GM21390 (cell line): Measurements from ENCODE around the gene ZNF622.
"Not testable (repeated sequence)": the region's sequence is repeated elsewhere in the genome, so short reads cannot be mapped to it uniquely, and the experiment has no call there.

Experiments used
- ATAC-seq: cut with Tn5 transposase; IDR thresholded peaks from one replicate; pipeline ENCODE4 v1.9.1; 2021; ENCODE audit not compliant: unreplicated experiment

Gene ZNF622

DNA sequence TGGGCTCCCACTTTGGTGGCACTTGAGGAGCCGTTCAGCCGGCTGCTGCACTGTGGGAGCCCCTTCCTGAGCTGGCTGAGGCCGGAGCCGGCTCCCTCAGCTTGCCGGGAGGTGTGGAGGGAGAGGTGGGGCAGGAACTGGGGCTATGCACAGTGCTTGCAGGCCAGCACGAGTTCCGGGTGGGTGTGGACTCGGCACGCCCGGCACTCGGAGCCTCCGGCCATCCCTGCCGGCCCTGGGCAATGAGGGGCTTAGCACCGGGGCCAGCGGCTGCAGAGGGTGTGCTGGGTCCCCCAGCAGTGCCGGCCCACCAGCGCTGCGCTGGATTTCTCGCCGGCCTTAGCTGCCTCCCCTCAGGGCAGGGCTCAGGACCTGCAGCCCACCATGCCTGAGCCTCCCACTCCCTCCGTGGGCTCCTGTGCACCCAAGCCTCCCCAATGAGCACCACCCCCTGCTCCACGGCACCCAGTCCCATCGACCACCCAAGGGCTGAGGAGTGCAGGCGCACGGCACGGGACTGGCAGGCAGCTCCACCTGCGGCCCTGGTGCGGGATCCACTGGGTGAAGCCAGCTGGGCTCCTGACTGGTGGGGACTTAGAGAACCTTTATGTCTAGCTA is 29.4 kb downstream of the ZNF622 start:
- ATAC-seq: not testable (repeated sequence)

DNA sequence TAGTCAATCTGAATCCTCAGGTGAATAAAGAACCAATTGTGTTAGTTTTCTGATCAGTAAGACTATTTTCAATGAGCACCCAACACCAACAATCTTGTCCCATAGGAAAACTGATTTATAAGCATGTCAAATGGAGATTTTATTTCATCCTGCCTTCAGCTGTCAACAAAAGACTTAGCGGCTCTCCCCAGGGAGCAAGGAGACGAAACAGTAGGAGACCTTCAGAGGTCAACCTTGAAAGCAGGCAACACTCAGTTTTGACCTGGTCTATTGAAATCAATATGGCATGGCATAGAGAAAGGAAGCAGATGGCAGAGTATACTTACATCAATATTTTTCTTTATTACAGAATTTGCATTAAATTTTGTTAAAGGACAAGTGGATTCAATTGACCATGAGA is 34.1 kb downstream of the ZNF622 start:
- ATAC-seq: no peak

DNA sequence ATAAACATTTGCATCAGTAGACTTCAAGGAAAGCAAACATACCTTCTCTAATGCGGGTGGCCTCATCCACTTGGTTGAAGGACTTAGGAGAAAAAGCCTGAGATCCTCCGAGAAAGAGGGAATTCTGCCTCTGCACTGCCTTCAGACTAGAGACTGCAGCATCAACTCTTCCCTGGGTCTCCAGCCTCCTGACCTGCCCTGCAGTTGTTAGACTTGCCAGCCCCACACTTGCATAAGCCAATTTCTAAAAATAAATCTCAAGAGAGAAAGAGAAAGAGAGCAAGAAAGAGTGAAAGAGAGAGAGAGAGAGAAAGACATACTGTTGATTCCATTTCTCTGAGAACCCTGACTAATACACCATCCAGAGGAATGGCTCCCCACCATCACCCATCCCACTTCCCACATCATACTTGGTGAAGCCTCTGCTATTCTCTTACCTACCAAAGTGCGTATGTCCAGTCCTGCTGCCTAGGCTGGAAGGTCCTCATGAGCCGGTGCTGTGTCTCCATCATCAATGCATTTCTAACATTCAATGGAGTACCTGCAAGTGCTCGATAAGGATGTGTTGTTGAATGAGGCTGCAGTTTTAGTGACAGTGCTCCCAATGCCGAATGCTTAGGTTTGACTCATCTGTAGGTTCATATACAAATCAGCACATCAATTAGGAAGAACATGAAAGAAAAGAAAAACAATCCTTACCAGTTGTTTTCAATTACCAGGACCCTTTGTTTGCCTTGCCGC is 35.1 kb downstream of the ZNF622 start:
- ATAC-seq: no peak

DNA sequence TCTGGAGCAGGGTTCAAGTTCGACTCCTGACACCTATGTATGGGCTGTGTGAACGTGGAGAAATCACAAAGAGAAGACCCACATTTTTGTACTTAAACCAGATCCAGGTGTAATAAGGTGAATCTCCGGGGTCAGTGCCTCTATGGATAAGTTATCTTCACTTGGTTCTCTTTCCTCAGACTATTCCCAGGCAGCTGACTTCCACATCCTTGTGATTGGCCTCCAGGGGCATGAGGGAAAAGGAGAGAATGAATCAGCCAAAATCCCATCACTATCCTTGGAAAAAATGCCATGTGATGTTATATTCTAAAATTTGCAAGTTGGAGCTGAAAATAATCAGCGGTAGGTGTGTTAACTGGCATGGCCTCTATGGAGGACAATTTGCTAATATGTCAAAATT is 37.2 kb downstream of the ZNF622 start:
- no peak for ATAC-seq

DNA sequence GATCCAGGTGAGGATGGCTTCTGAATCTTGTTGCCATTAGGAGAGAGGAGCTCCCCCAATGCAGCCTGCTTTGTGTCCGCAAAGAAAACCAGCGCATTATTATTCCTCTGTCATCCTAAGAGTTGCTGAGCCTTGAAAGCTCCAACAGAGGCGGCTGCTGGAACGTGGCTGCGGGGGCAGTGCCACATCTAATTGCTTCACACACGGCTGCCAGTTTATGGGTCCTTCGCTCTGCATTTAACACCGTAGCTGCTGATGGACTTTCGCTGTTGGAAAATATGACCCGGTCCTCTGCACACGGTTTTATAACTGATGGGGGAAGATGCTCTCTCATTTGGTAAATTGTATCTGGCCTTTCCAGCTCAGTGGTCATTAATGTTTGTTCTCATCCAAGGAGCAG is 38.0 kb downstream of the ZNF622 start:
- ATAC-seq: no peak

DNA sequence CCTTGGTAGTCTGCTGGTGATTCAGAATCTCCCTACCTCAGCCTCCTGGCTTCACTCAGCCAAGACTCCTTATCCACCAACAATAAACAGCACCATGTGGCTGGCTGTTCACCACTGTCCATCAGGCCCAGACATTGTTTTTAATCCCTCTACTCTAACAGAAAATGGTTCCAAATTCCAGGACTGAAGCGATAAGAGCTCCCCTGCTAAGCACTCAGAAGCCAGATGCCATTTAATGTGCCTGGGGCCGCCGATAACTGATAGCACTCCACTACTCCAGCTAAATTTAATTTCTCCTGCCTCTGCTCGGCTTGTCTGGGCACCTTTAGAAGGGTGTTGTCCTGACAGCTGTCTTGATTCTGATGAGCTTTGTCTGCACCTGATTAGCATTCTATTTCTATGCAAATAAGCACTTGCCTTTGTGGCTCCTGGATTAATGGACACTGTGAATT is 47.1 kb downstream of the ZNF622 start:
- ATAC-seq: no peak

DNA sequence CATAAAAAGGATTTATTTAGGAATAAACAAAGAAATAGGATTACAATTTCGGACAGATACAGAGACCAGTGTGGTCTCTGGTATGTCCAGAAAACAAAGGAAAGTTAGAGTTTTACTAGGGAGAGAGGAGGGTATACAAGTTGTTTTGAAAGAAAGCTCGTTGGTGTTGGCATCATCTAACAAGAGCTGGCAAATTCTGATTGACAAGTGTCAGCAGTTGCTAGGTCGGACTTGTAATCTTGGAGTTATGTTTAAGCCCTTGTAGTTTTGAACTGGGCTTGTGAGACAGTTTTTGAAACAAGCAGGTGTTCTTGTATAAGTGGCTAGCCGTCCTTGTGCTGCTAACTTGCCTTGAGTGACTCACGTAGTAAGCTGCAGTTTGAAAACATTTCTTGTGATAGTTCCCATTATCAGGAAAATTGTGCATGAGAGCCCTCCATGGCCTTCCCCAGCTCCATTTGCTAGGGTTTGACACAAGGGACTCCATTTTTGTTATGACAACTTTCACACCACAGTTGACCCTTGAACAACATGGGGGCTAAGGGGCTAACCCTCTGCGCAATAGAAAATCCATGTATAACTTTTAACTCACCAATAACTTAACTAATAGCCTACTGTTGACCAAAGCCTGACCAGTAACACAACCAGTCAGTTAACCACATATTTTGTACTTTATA is 48.1 kb downstream of the ZNF622 start:
- no peak for ATAC-seq

DNA sequence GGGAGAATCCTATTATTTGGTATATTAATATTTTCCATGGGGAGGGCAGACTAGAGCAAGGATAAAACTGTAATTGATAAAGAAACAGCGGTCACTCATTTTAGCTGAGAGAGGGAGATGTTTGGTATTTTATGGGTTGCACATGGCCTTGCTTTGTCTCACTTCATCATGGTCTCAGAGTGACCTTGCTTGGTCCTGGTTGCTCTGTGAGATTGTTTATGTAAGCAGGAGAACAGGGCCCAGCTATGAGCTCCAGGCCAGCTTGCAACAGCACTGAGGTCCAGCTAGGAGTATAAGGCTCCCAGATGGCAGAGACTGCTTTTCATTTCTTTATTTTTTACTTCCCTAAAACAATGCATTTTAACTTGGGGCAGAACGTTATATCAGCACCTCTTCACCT is 50.7 kb downstream of the ZNF622 start:
- ATAC-seq: no peak

DNA sequence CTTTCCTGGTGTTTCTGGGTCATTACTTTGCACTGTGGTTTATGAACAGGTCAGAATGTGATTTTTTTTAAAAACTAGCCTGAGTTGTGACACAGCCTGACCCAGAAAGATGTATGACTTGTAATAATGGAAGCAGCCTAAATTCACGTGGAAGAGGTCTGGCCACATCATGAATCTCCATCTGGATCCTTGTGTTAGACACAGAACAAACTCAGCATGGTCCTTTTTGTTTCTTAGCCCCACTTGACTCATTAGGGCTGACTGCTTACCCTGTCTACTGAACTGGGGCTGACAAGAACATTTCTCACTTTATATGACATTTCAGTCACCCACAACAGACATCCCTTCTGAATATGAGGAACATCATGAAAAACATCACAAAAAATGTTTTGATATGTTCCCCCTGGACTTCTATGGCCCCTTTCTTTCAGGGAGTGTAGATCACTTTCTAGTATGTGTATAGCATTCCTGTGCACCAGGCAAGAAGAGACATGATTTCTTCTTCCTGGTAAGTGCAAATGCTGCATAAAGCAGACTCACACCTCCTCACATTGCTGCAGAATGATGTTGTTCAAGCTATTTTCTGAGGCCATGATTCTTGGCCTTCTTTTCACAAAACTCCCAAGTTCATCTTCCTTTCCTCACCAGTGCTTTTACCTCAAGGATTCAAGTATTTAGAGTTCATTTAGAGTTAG is 52.3 kb downstream of the ZNF622 start:
- no peak for ATAC-seq

DNA sequence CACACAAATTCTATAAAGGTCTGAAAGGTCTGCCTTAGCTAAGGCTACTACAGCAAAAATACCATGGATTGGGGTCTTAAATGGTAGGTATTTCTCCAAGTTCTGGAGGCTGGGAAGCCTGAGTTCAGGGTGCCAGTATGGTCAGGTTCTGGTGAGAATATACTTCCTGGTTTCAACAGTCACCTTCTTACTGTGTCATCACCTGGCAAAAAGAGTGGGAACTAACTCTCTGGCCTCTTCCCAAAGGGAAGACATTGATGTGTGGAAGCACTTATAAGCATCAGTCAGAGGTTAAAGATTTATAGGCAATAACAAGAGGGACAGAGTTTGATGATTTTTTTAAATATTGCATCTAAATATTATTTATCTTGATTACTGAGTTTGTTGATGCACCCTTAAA is 53.0 kb downstream of the ZNF622 start:
- no peak for ATAC-seq

DNA sequence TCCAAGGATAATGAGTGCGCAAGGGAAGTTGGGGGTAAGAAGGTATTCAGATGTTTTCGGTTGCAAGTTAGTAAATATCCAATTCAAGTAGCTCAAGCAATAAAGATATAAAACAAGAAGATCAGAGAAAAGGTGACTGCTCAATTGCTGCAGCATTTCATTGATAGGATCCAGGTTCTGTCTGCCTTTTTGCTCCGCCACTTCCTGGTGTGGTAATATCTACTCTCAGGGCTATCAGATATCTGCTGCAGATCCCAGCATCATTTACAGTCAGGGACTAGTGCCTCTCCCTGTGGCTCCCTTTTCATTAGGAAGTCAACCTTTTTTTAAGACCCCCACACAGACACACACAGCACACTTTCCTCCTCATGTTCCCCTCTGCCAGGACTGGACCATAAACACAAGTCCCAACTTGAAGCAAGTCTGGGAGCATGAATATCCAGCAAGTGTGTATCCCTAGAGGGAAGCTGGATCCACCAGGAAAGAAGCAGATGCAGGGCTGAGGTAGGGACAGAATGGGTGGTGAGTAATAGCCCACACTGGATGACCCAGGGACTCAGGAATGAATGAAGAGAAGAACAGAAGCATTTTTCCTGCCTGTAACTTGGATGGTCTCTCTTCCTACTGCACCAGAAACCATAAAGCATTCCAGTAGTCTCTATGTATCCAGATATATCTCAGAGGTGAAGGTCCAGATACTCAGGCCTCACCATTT is 53.7 kb downstream of the ZNF622 start:
- ATAC-seq: no peak

DNA sequence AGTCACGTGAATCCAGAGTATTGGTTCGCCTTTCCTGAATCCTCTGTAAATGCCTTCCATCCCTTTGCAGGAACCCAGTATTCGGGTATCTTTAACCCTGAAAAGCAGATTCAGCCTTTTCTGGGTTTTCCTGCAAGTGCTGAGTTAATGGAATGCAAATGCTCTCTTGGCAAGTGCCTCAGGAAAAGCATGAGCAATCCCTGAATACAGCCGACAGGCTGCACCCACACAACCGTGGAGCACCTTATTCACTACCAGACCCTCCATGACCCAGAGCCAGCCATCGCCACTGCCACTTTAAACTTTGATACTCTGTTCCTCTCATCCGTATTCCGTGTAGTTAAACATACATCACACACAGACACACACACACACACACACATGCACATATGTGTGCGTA is 54.4 kb downstream of the ZNF622 start:
- no peak for ATAC-seq

DNA sequence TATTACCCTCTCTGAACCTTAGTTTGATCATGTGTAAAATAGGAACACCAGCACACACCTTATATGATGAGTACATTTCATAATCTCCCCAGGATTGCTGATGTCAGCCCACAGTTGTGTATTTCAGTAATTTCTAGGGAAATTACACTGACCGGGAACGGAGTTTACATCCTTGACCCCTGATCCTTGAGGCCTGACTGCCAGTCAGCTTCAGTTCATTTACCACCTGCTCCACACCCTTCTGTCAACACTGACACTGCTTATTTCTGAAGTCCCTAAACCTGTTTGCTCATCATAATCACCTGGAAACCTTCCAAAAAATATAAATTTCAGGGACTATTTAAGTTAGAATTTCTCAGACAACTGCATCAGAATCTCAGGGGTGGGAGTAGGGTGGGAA is 55.3 kb downstream of the ZNF622 start:
- no peak for ATAC-seq

DNA sequence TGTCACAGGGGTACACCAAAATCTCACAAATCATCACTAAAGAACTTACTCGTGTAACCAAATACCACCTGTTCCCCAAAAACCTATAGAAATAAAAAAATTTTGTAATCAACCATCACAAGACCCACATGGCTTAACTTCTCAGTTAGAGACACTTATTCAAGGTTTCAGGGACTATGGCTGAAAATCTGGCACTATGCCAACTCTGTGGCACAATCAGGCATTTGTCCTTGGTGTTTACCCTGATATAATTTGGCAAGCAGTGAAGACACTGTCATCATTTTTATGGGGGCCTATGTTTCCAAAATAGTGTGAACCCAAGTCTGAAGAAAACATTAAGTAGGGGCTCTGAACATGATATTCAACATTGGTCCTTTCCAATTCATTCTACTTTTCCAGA is 59.0 kb downstream of the ZNF622 start:
- no peak for ATAC-seq

DNA sequence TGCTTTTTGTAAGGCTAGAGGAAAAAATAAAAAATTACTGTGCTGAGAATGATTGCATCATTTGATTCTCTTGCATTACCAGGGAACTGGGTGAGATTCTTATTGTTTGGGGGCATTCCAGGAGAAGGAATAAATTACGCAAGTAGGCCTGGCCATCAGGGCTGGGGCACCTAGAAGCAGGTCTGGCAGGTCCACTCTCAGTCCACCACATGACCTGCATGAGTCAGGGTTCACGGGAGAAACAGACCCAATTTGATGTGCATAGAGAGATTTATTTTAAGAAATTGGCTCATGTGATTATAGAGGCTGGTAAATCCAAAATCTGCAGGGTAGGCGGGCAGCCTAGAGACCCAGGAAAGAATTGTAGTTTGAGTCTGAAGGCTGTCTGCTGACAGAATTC is 59.6 kb downstream of the ZNF622 start:
- no peak for ATAC-seq
